Sigmoid colon (tissue), 4 donors: ENCODE data around the gene MINK1.

Experiments used
- EP300 ChIP-seq, 4 donors: sonication (generic); formaldehyde crosslinking; IDR thresholded peaks; one replicate each; pipeline ENCODE4 v1.6.1; 2017; ENCODE audit warnings: antibody characterized with exemption in 4 of 4
- POLR2A ChIP-seq, 2 donors: fragments of 450-650 bp; IDR thresholded peaks; one replicate each; pipeline ENCODE4 v1.6.1; 2016; ENCODE audit warnings: antibody characterized with exemption in 2 of 2, mild to moderate bottlenecking in 2 of 2, moderate library complexity in 2 of 2
- POLR2AphosphoS5 ChIP-seq, 4 donors: sonication (generic); formaldehyde crosslinking; IDR thresholded peaks; one replicate each; pipeline ENCODE4 v1.6.1; 2017; ENCODE audit warnings: antibody characterized with exemption in 4 of 4
- TF ChIP-seq, protein P1 (sequence below), 4 experiments: fragments of 450-650 bp in 3 of 4; fragments of 200-600 bp in 1 of 4; IDR thresholded peaks; one replicate each; pipeline ENCODE4 v1.5.1; 2016 to 2019; ENCODE audit warnings: antibody characterized with exemption in 4 of 4, mild to moderate bottlenecking in 3 of 4, moderate library complexity in 2 of 4

DNA sequence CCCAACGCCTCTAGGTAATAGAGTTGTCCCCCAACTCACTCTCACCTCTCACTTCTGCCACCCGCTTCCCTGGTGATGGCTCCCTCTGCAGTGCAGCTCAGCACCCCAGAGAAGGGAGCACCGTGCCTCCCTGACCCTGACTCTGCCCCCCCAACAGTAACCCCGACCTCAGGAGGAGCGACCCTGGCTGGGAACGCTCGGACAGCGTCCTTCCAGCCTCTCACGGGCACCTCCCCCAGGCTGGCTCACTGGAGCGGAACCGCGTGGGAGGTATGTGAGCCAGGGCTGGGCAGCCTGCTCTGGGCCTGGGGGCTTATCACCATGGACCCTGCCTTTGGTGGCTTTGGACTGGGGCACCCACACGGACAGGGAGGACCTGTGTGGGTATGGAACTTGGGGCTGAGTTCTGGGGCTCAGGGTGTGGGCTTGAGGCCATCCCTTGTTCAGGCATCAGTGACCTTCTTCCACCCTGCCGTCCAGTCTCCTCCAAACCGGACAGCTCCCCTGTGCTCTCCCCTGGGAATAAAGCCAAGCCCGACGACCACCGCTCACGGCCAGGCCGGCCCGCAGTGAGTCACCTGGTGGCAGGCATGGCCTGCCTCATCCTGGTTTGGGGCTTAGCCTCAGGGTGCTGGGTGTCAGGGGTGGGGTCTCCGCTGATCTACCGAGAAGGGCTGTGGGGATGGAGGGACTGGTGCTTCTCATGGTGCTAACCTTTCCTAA lies 59.5 kb downstream of the MINK1 start:
- TF ChIP-seq, protein P1, sequence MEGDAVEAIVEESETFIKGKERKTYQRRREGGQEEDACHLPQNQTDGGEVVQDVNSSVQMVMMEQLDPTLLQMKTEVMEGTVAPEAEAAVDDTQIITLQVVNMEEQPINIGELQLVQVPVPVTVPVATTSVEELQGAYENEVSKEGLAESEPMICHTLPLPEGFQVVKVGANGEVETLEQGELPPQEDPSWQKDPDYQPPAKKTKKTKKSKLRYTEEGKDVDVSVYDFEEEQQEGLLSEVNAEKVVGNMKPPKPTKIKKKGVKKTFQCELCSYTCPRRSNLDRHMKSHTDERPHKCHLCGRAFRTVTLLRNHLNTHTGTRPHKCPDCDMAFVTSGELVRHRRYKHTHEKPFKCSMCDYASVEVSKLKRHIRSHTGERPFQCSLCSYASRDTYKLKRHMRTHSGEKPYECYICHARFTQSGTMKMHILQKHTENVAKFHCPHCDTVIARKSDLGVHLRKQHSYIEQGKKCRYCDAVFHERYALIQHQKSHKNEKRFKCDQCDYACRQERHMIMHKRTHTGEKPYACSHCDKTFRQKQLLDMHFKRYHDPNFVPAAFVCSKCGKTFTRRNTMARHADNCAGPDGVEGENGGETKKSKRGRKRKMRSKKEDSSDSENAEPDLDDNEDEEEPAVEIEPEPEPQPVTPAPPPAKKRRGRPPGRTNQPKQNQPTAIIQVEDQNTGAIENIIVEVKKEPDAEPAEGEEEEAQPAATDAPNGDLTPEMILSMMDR (IDR thresholded peaks at IDR 0.05) = no peak
- TF ChIP-seq POLR2A (IDR thresholded peaks at IDR 0.05) (no peak), EP300 (IDR thresholded peaks at IDR 0.05) (no peak), POLR2AphosphoS5 (IDR thresholded peaks at IDR 0.05) (no peak)
